ENCODE results near the gene JAK3. TPM values are rescaled to one million over a fixed set of nuclear protein-coding genes. Genes with fewer than 3 reads are reported as not detected.

Gene JAK3
- polyA plus RNA-seq, 1 of the 3 experiments (the other 2 are of a cell fraction): 1.3 TPM

GRCh38 chr19:17879466-17879865 is 31.7 kb upstream of the JAK3 start:
- Histone ChIP-seq H4K20me1 (ENCODE audit: insufficient read depth) (no peaks in the 10 kb centered on the region), H3K9ac (no peak overlapping the region), H3K27ac (ENCODE audit: low read depth in 2 of 2, low read length in 1 of 2) (no peak overlapping the region), H3K9me2 (no peaks in the 10 kb centered on the region), H3K4me1 (ENCODE audit: control insufficient read depth in 1 of 2, insufficient read depth in 2 of 2, low read depth in 1 of 2, low read length in 1 of 2) (no peaks in the 10 kb centered on the region; a peak in 1 of 4 replicates), H3K36me3 (replicated peaks in 1 of 2; ENCODE audit: control insufficient read depth in 1 of 2, insufficient read depth in 2 of 2, low read length in 1 of 2) (no peaks in the 10 kb centered on the region), H3F3A (replicated peaks; ENCODE audit: insufficient read depth) (no peaks in the 10 kb centered on the region), H3K9me3 (no peaks in the 10 kb centered on the region), H3K4me3 (ENCODE audit: low read depth in 2 of 2, low read length in 1 of 2) (no peak overlapping the region), H3K4me2 (no peak overlapping the region), H2AFZ (ENCODE audit: low read depth) (no peak overlapping the region), H3K27me3 (ENCODE audit: insufficient read depth) (peaks cover 41% of the 10 kb centered on the region), H3K79me2 (ENCODE audit: insufficient read depth) (no peaks in the 10 kb centered on the region)
- ChIA-PET POLR2A (interaction anchor here (1.0 kb wide), 1 partner anchor 20 kb away, joined by 3 read pairs; the partner anchor contains the start of gene RPL18A), CTCF (no interaction called here)
- DNase-seq: peak; percentile 27
- 46% methylated on average over 6 of the region's 7 CpGs for WGBS (ENCODE audit: low lambda C conversion rate)
- TF ChIP-seq FOXJ3 (CRISPR knock-in tag; IDR thresholded peaks at IDR 0.05) (no peak), MXI1 (IDR thresholded peaks at IDR 0.05; ENCODE audit: low read depth, low read length) (no peak), CHD2 (IDR thresholded peaks at IDR 0.05; ENCODE audit: low read length, partially characterized antibody) (no peak), MAX (IDR thresholded peaks at IDR 0.05; ENCODE audit: low read depth) (no peak)

GRCh38 chr19:17877696-17878095 is 29.9 kb upstream of the JAK3 start:
- DNase-seq: no peak
- Histone ChIP-seq H3K36me3 (replicated peaks in 1 of 2; ENCODE audit: control insufficient read depth in 1 of 2, insufficient read depth in 2 of 2, low read length in 1 of 2) (no peaks in the 10 kb centered on the region), H4K20me1 (ENCODE audit: insufficient read depth) (no peaks in the 10 kb centered on the region), H3K4me1 (ENCODE audit: control insufficient read depth in 1 of 2, insufficient read depth in 2 of 2, low read depth in 1 of 2, low read length in 1 of 2) (peaks cover 0 to 5% of the 10 kb centered on the region in 2 experiments; a peak in 1 of 4 replicates), H3F3A (replicated peaks; ENCODE audit: insufficient read depth) (no peaks in the 10 kb centered on the region), H2AFZ (ENCODE audit: low read depth) (no peak overlapping the region), H3K9ac (no peak overlapping the region), H3K4me2 (no peak overlapping the region), H3K4me3 (ENCODE audit: low read depth in 2 of 2, low read length in 1 of 2) (no peak overlapping the region), H3K9me3 (no peaks in the 10 kb centered on the region), H3K27me3 (ENCODE audit: insufficient read depth) (peaks cover 56% of the 10 kb centered on the region), H3K79me2 (ENCODE audit: insufficient read depth) (no peaks in the 10 kb centered on the region), H3K9me2 (no peaks in the 10 kb centered on the region), H3K27ac (ENCODE audit: low read depth in 2 of 2, low read length in 1 of 2) (no peak overlapping the region)
- CTCF ChIA-PET: interaction anchor here (1.3 to 1.8 kb wide), 3 partner anchors 18 to 55 kb away, joined by 3 to 4 read pairs (median 3); partner anchors contain the start of genes CCDC124 and RPL18A
- no peak for TF ChIP-seq RAD21 (IDR thresholded peaks at IDR 0.05; ENCODE audit: low read length)
- TF ChIP-seq YY1 (IDR thresholded peaks at IDR 0.05; ENCODE audit: low read depth): no peak
- TF ChIP-seq IRF3 (IDR thresholded peaks at IDR 0.05; ENCODE audit: low read depth, low read length): no peak
- no peak for TF ChIP-seq GABPA (IDR thresholded peaks at IDR 0.05; ENCODE audit: low read depth)
- TF ChIP-seq PBX3 (IDR thresholded peaks at IDR 0.05): no peak
- TF ChIP-seq GATA2 (CRISPR knock-in tag; IDR thresholded peaks at IDR 0.05): no peak
- TF ChIP-seq RFX5 (IDR thresholded peaks at IDR 0.05; ENCODE audit: low read length): no peak
- TF ChIP-seq MXI1 (IDR thresholded peaks at IDR 0.05; ENCODE audit: low read depth, low read length): no peak
- no peak for TF ChIP-seq SIN3A (IDR thresholded peaks at IDR 0.05; ENCODE audit: borderline replicate concordance, low read depth, low read length)
- TF ChIP-seq TCF12 (IDR thresholded peaks at IDR 0.05): no peak
- no peak for TF ChIP-seq EP300 (IDR thresholded peaks at IDR 0.05; ENCODE audit: borderline replicate concordance in 1 of 2, low read depth in 1 of 2, low read length in 1 of 2)
- no peak for TF ChIP-seq CTCF (IDR thresholded peaks at IDR 0.05)
- no peak for TF ChIP-seq EZH2phosphoT487 (IDR thresholded peaks at IDR 0.05; ENCODE audit: borderline replicate concordance, low read depth)
- no peak for TF ChIP-seq ZBTB33 (IDR thresholded peaks at IDR 0.05; ENCODE audit: borderline replicate concordance, low read depth)
- no peak for TF ChIP-seq MEF2A (IDR thresholded peaks at IDR 0.05; ENCODE audit: borderline replicate concordance, low read depth)
- no peak for TF ChIP-seq TEAD4 (IDR thresholded peaks at IDR 0.05; ENCODE audit: borderline replicate concordance, insufficient read depth)
- TF ChIP-seq ELF1 (IDR thresholded peaks at IDR 0.05): no peak
- no peak for TF ChIP-seq NRF1 (IDR thresholded peaks at IDR 0.05; ENCODE audit: low read depth, low read length)
- 64% methylated on average over 14 of the region's 16 CpGs for WGBS (ENCODE audit: low lambda C conversion rate)
- POLR2A ChIA-PET: no interaction called here

Data from SK-N-SH (cell line).